ENCODE data around the gene NAA16.
"Not testable (repeated sequence)": the region's sequence is repeated elsewhere in the genome, so short reads cannot be mapped to it uniquely, and the experiment has no call there.

NAA16 gene

DNA sequence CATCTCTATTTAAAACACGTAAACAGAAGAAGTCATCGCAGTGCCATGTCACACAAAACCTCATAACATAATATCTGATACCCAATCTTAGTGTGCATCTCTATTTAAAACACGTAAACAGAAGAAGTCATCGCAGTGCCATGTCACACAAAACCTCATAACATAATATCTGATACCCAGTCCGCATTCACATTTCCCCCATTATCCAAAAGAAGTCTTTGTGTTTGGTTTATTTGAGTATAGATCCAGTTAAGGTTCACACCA lies 45.2 kb downstream of the NAA16 start:
- not testable (repeated sequence) for DNase-seq (ENCODE audit: low spot score)

DNA sequence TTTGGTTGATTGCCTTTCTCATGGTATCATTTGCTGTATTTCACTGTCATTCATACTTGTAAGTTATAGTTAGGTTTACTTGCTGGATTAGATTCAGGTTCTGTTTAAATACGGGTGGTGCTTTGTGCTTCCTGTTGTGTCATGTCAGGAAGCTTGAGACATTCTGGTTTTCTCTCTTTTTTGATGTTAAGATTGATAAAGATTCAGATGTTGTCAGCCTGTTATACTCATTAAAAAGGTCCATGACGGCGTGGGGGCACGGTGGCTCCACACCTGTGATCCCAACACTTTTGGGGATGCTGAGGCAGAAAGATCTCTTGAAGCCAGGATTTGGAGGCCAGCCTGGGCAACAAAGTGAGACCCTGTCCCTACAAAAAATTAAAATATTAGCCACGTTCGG lies 45.7 kb downstream of the NAA16 start:
- no peak for DNase-seq (ENCODE audit: low spot score)

DNA sequence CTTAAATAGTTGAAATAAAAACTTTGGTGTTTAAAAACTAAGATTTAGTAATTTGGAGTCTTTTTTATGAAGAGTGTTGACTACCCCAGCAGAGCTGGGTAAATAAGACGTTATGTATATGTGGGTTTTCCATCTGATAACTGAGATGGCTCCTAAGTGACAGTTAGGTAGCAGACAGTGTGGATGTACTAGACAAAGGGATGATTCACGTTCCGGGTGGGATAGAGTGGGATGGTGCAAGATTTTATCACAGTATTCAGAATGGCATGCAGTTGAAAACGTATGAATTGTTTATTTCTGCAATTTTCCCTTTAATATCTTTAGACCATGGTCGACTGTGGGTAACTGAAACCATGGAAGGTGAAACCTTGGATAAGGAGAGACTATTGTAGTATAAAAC lies 50.4 kb downstream of the NAA16 start:
- DNase-seq (ENCODE audit: low spot score) = no peak

DNA sequence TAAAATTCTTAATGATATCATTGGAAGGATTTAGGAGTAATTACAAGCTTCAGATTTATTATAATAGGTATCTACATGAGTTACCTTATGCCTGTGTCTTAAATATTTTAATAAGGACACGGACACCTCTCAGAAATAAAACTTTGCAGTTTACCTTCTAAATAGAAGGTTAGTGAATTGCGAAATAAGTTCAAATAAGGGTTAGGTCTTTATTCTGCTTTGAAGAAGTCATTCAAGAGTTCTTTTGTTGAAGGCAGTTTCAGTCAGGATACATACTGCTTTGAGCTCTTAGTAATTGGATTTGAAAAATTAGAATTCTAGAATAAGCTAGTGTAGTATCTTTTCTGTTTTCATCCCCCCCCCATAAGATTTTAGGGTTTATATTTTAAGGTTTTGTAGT lies 53.0 kb downstream of the NAA16 start:
- no peak for DNase-seq (ENCODE audit: low spot score)

DNA sequence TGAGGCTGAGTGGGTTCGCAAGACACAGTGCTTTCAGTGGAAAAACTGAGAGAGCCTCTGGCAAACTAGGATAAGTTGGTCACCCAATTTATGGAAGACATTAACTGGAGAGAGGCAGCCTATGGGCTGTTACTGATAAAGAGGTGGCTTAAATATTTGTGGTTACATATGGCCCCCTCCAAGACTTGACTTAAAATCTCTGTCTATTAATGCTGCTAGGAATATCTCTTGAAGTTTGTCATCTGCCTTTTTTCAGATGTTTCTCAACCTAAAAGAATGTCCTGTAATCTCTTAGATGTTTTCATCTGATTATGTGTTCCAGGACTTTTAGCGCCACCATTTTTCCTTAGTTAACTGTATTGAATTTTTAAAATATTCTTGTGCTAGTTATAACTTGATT lies 54.6 kb downstream of the NAA16 start:
- no peak for DNase-seq (ENCODE audit: low spot score)

DNA sequence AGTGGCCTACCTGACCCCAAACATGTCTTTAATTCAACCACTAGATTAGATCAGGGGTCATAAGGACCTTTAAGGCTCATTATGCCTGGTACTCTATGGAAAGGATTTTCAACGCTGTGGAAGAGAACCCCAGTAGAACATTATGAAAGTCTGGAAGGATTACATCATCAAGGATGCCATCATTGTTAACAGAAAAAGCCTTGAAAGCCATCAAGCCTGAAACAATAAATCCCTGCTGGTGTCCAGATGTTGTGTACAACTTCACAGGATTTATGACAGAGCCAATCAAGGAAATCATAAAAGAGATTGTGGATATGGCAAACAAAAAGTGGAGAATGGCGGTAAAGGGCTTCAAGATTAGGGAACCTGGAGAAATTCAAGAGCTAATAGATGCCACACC lies 59.7 kb downstream of the NAA16 start:
- DNase-seq (ENCODE audit: low spot score) = no peak

DNA sequence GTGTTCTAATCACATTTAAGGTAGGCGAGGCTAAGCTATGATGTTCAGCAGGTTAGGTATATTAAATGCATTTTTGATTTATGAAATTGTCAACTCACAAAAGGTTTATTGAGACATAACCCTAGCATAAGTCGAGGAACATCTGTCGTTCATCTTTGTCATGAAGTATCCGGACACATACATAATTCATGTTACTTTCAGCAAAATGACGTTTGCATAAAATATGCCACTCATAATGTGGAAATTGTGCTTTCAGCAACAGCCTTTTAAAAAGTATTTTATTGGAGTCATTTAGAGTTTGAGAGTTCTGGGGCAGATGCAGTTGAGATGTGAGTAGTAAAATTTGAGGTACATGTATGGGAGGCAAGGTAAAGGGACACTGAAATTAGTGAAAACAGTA lies 66.4 kb downstream of the NAA16 start:
- no peak for DNase-seq (ENCODE audit: low spot score)

DNA sequence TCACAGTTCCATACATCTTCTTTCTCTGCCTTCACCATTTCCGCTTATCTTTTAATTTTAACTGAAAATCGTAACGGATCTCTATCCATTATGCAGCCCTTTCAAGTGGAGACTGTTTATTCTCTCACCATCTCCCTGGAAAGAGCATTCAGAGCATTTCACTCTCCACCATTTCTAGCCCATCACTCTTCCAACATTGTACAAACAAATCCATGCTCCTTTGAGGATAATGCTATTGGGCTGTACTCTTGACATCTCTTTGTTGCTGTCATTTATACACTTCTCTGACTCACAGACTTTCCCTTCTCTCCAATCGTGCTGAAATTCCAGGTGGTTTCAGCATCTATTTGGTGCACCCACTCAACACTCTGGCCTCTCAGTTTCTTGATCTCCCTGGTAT lies 71.4 kb downstream of the NAA16 start:
- no peak for DNase-seq (ENCODE audit: low spot score)

DNA sequence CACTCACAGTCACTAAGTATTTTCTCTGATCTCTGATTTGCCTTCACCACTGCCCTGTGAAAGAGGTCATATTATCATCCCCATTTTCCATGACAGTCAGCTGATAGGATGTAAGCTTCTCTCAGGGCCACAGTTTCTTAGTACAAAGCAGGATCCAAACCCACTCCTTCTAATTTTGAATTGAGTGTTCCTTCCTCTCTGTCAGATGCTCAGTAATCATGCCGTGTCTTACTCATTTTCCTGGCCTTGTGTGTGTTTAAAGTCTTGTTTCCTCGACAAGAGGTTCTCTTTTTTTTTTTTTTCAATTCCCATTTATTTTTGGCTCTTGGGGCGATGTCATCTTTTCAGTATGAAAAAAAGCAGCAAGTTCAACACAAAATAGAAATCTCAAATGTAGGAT lies 72.3 kb downstream of the NAA16 start:
- peak; percentile 14 for DNase-seq (ENCODE audit: low spot score)

DNA sequence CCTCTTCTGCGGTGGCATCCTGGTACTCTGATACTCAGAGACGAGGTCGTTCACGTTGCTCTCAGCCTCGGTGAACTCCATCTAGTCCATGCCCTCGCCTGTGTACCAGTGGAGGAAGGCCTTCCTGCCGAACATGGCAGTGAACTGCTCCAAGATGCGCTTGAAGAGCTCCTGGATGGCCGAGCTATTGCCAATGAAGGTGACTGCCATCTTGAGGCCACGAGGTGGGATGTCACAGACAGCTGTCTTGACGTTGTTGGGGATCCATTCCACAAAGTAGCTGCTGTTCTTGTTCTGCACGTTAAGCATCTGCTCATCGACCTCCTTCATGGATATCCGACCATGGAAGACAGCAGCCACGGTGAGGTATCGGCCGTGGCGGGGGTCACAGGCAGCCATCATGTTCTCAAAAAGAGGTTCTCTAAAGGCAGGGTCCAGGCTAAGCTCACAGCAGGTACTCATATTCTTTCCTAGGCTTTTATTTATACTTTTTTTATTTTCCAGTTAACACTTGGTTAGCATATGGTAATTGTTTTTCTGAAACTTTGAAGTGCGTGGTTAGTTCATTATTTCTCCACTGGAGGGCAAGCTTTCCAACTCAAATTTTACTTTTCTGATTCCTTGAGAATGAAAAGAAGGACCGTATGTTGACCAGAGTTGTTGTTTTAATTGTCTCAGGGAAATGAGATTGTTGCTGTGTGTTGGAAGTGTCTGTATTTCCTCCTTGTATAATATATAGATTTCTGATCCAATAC lies 73.9 kb downstream of the NAA16 start:
- peak; percentile 39 for DNase-seq (ENCODE audit: low spot score)

DNA sequence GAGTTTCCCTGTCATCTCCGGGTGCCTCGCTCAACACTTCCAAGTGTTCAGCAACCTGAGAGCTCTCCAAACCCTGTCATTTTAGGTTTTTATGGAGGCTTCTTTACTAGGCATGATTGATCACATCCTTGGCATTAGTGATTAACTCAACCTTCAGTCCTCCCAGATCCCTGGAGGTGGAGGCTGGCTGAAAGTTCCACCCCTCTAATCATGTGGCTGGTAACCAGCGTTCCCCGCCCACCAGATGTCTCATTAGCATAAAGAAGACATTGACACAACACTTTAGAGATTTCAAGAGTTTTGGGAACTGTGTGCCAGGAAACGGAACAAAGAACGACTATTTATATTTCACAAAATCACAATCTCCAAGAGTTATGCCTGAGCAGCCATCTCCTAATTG lies 75.1 kb downstream of the NAA16 start:
- no peak for DNase-seq (ENCODE audit: low spot score)

DNA sequence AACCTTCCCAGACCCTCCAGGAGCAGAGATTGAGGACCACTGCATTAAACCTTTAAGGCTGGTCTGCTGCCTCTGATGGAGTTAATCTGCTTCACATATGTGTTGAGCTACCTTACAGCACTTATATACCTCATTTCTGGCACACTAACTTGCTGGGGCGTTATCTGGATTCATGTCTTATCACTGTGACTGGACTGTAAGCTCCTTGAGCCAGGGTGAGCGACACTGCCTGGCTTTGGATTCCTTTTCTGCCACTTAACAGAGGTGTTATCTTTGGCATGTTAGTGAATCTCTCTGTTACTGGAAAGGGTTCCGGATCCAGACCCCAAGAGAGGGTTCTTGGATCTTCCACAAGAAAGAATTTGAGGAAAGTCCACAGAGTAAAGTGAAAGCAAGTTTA lies 76.5 kb downstream of the NAA16 start:
- DNase-seq (ENCODE audit: low spot score) = no peak

DNA sequence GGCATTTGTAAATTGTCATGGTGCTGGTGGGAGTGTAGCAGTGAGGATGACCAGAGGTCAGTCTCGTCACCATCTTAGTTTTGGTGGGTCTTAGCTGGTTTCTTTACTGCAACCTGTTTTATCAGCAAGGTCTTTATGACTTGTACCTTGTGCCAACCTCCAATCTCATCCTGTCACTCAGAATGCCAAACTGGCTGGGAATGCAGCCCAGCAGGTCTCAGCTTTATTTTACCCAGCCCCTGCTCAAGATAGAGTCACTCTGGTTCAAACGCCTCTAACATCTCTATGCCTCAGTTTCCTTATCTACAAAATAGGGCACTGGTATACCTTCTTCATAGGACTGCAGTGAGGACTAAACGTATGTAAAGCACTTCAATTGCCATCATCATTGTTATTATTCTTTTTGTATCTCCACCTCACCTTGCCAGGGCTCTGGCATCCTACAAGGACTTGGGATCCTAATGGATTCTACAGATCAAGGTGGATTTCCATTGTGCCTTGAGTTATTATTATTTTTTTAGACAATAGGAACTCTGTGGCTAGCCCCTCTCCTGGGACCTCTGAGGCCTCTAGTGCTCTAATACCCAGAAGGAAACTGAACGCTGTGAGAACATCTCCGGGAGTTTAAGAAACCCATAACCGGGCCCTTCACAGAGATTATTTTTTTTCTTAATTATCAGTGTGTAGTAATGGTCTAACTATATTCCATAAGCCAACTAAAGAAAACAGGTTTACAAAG lies 77.2 kb downstream of the NAA16 start:
- no peak for DNase-seq (ENCODE audit: low spot score)

DNA sequence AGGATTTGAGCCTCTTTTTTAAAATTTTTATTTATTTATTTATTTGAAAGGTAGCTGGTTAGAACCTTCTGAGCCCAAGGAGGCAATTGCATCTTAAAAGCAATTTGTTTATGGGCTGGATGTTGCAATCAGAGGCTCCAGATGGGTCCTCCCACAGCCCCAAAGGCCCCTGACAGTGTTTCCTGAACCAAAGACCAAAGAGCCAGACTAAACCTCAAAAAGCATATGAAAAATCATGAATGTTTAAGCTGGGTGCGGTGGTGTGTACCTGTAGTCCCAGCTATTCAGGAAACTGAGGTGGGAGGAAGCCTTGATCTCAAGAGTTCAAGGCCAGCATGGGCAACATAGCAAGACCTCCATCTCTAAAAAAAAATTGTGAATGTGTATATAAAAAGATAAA lies 78.5 kb downstream of the NAA16 start:
- DNase-seq (ENCODE audit: low spot score) = no peak

DNA sequence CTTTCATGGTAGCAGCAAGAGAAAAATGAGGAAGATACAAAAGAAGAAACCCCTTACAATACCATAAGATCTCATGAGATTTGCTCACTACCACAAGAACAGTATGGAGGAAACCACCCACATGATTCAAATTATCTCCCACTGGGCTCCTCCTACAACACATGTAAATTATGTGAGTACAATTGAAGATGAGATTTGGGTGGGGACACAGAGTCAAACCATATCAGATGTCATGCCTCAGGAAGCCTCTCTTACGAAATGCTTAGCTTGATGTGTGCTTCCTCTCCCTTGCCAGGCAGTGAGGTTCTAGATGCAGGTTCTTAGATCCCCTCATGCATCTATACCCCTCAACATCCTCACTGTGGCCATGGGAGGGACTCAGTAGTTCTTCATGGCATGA lies 83.1 kb downstream of the NAA16 start:
- DNase-seq (ENCODE audit: low spot score) = no peak

DNA sequence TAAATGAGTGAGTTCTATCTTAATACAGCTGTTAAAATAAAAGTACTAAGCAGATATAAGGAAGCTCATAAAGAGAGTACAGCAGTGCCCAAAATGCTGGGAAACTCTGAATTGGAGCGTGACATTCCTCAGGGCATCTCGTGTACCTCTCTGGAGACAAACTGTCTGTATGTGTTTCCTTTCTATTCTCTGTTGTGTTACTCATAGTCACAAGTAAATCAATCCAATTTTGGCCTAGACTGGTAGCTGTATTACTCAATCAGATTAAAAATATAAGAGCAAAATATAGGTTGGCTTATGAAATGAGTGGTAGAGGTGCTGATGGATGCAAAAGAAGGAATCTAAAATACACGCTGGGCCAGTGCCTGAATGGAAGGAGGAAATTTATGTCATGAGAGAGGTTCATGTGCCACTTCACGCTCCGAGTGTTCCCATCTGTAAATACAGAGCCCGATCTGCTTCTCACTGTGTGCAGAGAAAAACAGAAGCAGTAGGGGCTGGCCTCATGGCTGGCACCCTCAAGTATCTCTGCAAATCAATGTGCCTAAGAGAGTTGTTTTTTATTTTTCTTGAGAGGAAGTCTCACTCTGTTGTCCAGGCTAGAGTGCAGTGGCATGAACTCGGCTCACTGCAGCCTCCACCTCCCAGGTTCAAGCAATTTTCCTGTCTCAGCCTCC lies 87.6 kb downstream of the NAA16 start:
- DNase-seq (ENCODE audit: low spot score) = peak; percentile 21

DNA sequence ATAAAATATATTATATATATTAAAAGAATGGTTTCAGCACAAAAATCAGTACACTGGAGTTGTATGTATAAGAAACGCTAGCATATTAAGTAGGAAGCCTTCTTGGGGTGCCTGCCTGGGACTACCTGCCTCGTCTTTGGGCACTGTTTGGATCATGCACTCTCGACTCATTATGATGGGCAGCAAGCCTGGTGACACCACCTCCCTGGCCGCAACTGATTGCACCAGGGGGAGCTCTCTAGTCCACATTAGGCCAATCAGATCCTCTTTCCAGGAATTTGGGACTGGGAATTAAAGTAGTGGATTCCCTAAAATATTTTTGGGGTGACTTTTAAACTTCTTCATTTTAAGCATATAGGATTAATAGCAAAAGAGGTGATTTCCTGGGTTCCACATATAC lies 90.3 kb downstream of the NAA16 start:
- no peak for DNase-seq (ENCODE audit: low spot score)

DNA sequence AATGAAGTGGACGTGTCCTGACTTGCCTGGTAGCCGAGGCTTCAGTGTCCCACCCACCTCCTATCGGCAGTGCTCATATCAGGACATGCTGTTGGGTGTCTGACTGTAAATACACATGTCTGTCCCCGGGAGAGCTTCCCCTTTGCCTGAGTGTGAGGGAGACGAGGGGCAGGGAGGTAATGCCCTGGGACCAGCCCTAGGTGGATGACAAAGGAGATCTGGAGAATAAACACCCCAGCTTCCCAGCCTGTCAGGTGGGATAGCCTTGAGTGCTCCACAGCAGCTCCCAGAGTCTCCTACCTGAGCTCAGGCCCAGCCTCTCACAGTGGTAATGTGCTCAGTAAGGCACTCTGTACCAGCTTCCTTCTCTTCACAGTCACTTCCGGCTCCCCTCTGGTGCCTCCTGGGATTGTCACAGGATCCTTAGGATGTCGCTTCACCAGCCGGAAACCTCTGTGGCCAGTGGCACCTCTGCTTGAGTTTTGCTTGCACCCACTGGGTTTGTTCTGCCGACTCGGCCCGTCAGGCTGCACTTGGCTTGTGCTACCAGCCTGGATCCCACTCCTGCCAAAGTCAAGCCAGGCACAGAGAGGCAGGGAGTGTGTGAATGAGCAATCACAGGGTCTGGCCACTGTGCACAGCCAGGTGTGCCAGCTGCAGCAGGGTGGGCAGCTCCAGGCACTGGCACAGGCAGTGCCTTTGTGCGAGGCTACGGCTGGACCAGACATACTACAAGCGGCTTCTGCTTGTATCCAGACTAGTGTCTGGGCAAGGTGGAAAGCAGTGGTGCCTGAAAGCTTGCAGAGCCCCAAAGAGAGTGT lies 91.8 kb downstream of the NAA16 start:
- no peak for DNase-seq (ENCODE audit: low spot score)

DNA sequence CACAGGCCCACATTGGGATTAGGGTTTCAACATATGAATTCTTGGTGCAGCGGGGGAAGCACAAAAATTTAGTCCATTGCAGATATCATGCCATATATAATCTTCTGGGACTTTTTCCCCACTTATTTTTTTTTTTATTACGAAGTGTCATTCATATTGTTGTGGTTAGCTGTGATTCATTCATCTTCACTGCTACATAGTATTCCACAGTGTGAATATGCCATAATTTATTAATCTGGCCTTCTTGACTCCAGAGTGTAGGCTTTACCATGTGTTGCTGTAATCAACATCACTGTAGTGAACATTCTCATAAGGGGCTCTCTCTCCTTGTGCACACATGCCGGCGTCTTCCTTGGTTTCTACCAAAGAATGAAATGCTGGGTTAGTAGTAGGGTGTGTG lies 92.9 kb downstream of the NAA16 start:
- DNase-seq (ENCODE audit: low spot score) = no peak

DNA sequence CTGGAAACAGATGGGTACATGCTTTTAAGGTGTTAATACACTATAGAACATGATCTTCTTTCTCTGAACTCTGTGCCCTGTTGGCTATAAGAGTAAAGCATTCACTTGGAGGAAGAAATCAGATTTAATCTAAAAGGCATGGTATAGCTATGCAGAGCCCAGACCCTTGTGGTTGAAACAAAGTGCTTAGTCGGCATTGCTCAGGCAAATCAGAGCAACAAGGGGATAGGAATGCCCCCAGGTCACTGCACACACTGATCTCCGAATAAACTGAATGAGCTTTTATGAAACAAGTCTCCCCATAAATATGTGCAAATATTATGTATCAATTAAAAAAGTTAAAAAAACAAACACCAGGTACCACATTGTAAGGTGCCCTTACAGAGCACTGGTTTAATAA lies 94.3 kb downstream of the NAA16 start:
- DNase-seq (ENCODE audit: low spot score) = no peak

DNA sequence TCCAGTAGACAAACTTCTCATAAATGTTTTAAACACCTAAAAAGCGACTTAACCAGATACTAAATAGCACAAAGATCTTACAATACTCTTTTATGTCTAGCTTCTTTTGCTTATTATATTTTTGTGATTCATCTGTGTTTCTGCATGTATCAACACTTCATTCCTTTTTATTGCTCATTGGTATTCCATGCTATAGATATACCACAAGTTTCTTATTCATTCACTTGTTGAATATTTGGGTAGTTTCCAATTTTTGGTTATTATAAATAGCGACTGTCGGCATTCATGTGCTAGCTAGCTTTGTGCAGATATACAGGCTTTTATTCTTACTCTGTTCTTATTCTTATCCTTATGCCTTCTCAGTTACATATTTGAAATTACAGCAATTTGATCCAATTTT lies 96.3 kb downstream of the NAA16 start:
- no peak for DNase-seq (ENCODE audit: low spot score)

DNA sequence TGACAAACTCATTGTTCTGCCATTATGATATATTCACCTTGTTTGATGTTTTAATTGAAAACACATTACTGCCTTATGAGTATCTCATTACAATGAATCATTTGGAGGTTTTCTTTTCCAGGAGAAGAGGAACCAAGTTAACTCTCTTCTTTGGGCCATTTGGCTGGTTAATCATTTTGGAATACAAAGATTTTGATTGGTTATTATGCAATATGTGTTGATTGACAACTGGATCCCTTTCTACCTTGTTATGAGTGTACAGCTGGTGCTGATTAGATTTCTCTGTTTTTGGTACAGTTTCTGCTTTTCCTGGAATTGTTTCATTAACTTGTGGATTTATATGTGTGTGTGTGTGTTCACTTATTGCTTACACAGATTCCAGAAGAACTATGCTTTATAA lies 97.1 kb downstream of the NAA16 start:
- no peak for DNase-seq (ENCODE audit: low spot score)

DNA sequence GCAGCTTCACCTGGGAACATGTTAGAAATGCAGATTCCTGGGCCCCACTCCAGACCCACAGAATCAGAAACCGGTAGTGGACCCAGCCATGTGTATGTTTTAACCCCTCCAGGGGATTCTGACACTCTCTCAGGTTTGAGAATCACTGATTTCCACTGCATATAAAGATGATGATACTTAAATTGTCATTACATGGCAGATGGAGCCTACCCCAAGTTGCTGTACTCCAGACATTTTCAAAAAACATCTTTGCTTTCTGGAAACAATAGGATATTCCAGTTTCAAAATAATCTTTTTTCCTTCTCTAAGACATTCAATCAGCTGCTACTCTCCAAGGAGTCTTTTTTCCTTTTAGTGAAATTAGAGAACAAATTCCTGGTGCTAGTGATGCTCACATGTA lies 97.7 kb downstream of the NAA16 start:
- DNase-seq (ENCODE audit: low spot score) = no peak

All from AG20443 (cell line).